ENCODE measurements around the gene MUC12. TPM values are rescaled to one million over a fixed set of nuclear protein-coding genes. Genes with fewer than 3 reads are reported as not detected.

The MUC12 gene
- total RNA-seq, 1 experiment from 2014 or later: 3.8 TPM

GRCh38 chr7:100968031-100968430 is 1.3 kb upstream of the MUC12 start:
- Histone ChIP-seq H3K9me3 (ENCODE audit: insufficient read depth, low read depth) (no peaks in the 10 kb centered on the region), H4K20me1 (ENCODE audit: insufficient read depth) (no peaks in the 10 kb centered on the region), H3K79me2 (ENCODE audit: low read depth) (no peaks in the 10 kb centered on the region), H3K27ac (no peak overlapping the region), H3K27me3 (ENCODE audit: insufficient read depth, low read depth) (peaks cover 89% of the 10 kb centered on the region), H3F3A (ENCODE audit: insufficient read depth, low read depth) (no peaks in the 10 kb centered on the region), H3K9me2 (ENCODE audit: insufficient read depth) (no peaks in the 10 kb centered on the region), H3K36me3 (ENCODE audit: low read depth) (no peaks in the 10 kb centered on the region), H3K4me2 (no peak overlapping the region), H3K4me1 (replicated peaks; ENCODE audit: insufficient read depth) (no peaks in the 10 kb centered on the region), H2AFZ (no peak overlapping the region), H3K4me3 (no peak overlapping the region)
- POLR2A ChIA-PET (ENCODE audit: unreplicated experiment): interaction anchor here (0.6 to 1.0 kb wide), 3 partner anchors 23 to 225 kb away, joined by 3 to 8 read pairs (median 4); partner anchors contain the start of gene SERPINE1
- intact Hi-C loops (cut with micrococcal nuclease; ENCODE audit: unreplicated experiment): loop anchor here (5.0 kb wide), 2 partner anchors 109 to 169 kb away; no protein-coding TSS in a partner anchor
- BruUV-seq (replicated peaks): no TSS peak
- TF ChIP-seq CTCF (conservative IDR thresholded peaks at IDR 0.05): no peak
- no peak for TF ChIP-seq EZH2 (IDR thresholded peaks at IDR 0.05; ENCODE audit: low read depth)
- CTCF ChIA-PET: no interaction called here
- no peak for DNase-seq

- Histone ChIP-seq H2AFZ (no peak overlapping the region), H3K9me2 (ENCODE audit: insufficient read depth) (no peaks in the 10 kb centered on the region), H3K4me2 (no peak overlapping the region), H3K36me3 (ENCODE audit: low read depth) (no peaks in the 10 kb centered on the region), H3K79me2 (ENCODE audit: low read depth) (no peaks in the 10 kb centered on the region), H3K27ac (no peak overlapping the region), H3F3A (ENCODE audit: insufficient read depth, low read depth) (no peaks in the 10 kb centered on the region), H3K4me3 (no peak overlapping the region), H3K9me3 (ENCODE audit: insufficient read depth, low read depth) (no peaks in the 10 kb centered on the region), H3K27me3 (ENCODE audit: insufficient read depth, low read depth) (peaks cover 89% of the 10 kb centered on the region), H4K20me1 (ENCODE audit: insufficient read depth) (no peaks in the 10 kb centered on the region), H3K4me1 (replicated peaks; ENCODE audit: insufficient read depth) (no peaks in the 10 kb centered on the region)
- BruUV-seq (replicated peaks): no TSS peak
- intact Hi-C loops (cut with micrococcal nuclease; ENCODE audit: unreplicated experiment): loop anchor here (5.0 kb wide), 2 partner anchors 109 to 169 kb away; no protein-coding TSS in a partner anchor
- DNase-seq: no peak
- POLR2A ChIA-PET (ENCODE audit: unreplicated experiment): no interaction called here
- TF ChIP-seq EZH2 (IDR thresholded peaks at IDR 0.05; ENCODE audit: low read depth) (no peak), CTCF (conservative IDR thresholded peaks at IDR 0.05) (no peak)
- CTCF ChIA-PET: no interaction called here
Observed at GRCh38 chr7:100968650-100969049, 715 bp upstream of the MUC12 start.

- CTCF ChIA-PET: no interaction called here
- Histone ChIP-seq H3F3A (ENCODE audit: insufficient read depth, low read depth) (no peaks in the 10 kb centered on the region), H3K79me2 (ENCODE audit: low read depth) (no peaks in the 10 kb centered on the region), H3K4me3 (no peak overlapping the region), H3K27ac (no peak overlapping the region), H3K4me1 (replicated peaks; ENCODE audit: insufficient read depth) (no peaks in the 10 kb centered on the region), H2AFZ (no peak overlapping the region), H4K20me1 (ENCODE audit: insufficient read depth) (no peaks in the 10 kb centered on the region), H3K27me3 (ENCODE audit: insufficient read depth, low read depth) (peaks cover 80% of the 10 kb centered on the region), H3K9me3 (ENCODE audit: insufficient read depth, low read depth) (no peaks in the 10 kb centered on the region), H3K4me2 (no peak overlapping the region), H3K36me3 (ENCODE audit: low read depth) (no peaks in the 10 kb centered on the region), H3K9me2 (ENCODE audit: insufficient read depth) (no peaks in the 10 kb centered on the region)
- TF ChIP-seq CTCF (conservative IDR thresholded peaks at IDR 0.05): no peak
- no peak for TF ChIP-seq EZH2 (IDR thresholded peaks at IDR 0.05; ENCODE audit: low read depth)
- POLR2A ChIA-PET (ENCODE audit: unreplicated experiment): no interaction called here
- intact Hi-C loops (cut with micrococcal nuclease; ENCODE audit: unreplicated experiment): no loop called here
- BruUV-seq (replicated peaks): no TSS peak
- DNase-seq: no peak
Observed at GRCh38 chr7:100971111-100972001, 2.0 kb downstream of the MUC12 start.
